ENCODE measurements around the gene ENAH. TPM values are rescaled to one million over a fixed set of nuclear protein-coding genes. Genes with fewer than 3 reads are reported as not detected.

The ENAH gene
- total and polyA plus RNA-seq, 5 donors from 2014 or later, result 0.03 to 0.13 TPM; not detected in 3

DNA sequence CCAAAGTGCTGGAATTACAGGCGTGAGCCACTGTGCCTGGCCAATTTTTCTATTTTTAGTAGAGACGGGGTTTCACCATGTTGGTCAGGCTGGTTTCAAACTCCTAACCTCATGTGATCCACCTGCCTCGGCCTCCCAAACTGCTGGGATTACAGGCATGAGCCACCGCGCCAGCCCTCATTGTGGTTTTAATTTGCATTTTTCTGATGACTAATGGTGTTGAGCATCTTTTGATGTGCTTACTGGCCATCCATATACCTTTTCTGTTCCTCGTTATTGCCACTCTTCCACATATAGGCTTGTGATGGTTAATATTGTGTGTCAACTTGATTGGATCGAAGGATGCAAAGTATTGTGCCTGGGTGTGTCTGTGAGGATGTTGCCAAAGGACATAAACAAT, 17.4 kb upstream of the ENAH start:
- no peak for ATAC-seq (ENCODE audit: low read depth in 2 of 2)
- H3K36me3 Mint-ChIP-seq, result no peaks in the 10 kb centered on the region
- no peak overlapping the region for H3K4me3 Mint-ChIP-seq
- H3K9me3 ChIP-seq (ENCODE audit: control insufficient read depth in 2 of 2, low read length in 2 of 2), result no peaks in the 10 kb centered on the region
- H3K9me3 Mint-ChIP-seq, result peaks cover 0 to 3% (median 0%) of the 10 kb centered on the region in 7 donors
- DNase-seq, result no peak
- H3K36me3 ChIP-seq (ENCODE audit: control insufficient read depth, insufficient read depth, low read length), result no peaks in the 10 kb centered on the region
- H3K4me1 ChIP-seq (ENCODE audit: control insufficient read depth, insufficient read depth, low read length, poor library complexity, severe bottlenecking), result no peaks in the 10 kb centered on the region
- no peaks in the 10 kb centered on the region for H3K4me1 Mint-ChIP-seq
- H3K27me3 ChIP-seq (ENCODE audit: control insufficient read depth, insufficient read depth, low read length), result peaks cover 7% of the 10 kb centered on the region
- H3K27me3 Mint-ChIP-seq, result peaks cover 20% of the 10 kb centered on the region
- H3K4me3 ChIP-seq (ENCODE audit: low read depth, low read length), result no peak overlapping the region
- no peak overlapping the region for H3K27ac Mint-ChIP-seq
- no peak overlapping the region for H3K27ac ChIP-seq (ENCODE audit: insufficient read depth, low read length, poor library complexity, severe bottlenecking)

DNA sequence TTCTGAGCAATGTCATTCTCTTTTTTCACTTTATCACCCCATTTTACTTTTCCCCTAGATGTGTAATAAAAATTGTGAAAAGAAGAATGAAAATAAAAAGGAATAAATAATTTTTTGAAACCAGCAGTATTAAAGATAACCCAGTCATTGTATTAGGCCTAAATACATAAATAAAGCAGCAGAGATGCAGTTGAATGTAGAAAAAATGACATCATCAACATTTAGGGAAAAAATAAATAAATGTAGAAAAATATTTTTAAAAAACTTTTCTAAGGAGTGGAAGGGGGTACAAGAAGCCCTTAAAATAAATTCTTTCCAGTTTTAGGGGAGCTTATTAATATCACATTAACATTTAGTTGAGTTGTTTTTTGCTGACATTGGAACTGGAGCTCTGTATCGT, 15.3 kb upstream of the ENAH start:
- Mint-ChIP-seq H3K27me3 (peaks cover 6% of the 10 kb centered on the region), H3K36me3 (no peaks in the 10 kb centered on the region), H3K27ac (no peak overlapping the region), H3K4me1 (no peaks in the 10 kb centered on the region), H3K4me3 (no peak overlapping the region), H3K9me3 (peaks cover 0 to 4% (median 0%) of the 10 kb centered on the region in 7 donors)
- no peak overlapping the region for H3K4me3 ChIP-seq (ENCODE audit: low read depth, low read length)
- no peaks in the 10 kb centered on the region for H3K9me3 ChIP-seq (ENCODE audit: control insufficient read depth in 2 of 2, low read length in 2 of 2)
- no peaks in the 10 kb centered on the region for H3K4me1 ChIP-seq (ENCODE audit: control insufficient read depth, insufficient read depth, low read length, poor library complexity, severe bottlenecking)
- H3K36me3 ChIP-seq (ENCODE audit: control insufficient read depth, insufficient read depth, low read length), result no peaks in the 10 kb centered on the region
- no peak overlapping the region for H3K27ac ChIP-seq (ENCODE audit: insufficient read depth, low read length, poor library complexity, severe bottlenecking)
- no peak for ATAC-seq (ENCODE audit: low read depth in 2 of 2)
- H3K27me3 ChIP-seq (ENCODE audit: control insufficient read depth, insufficient read depth, low read length), result peaks cover 2% of the 10 kb centered on the region
- no peak for DNase-seq

- Histone ChIP-seq H3K4me1 (ENCODE audit: control insufficient read depth, insufficient read depth, low read length, poor library complexity, severe bottlenecking) (no peaks in the 10 kb centered on the region), H3K36me3 (ENCODE audit: control insufficient read depth, insufficient read depth, low read length) (no peaks in the 10 kb centered on the region), H3K27ac (ENCODE audit: insufficient read depth, low read length, poor library complexity, severe bottlenecking) (no peak overlapping the region), H3K9me3 (ENCODE audit: control insufficient read depth in 2 of 2, low read length in 2 of 2) (no peaks in the 10 kb centered on the region), H3K4me3 (ENCODE audit: low read depth, low read length) (no peak overlapping the region), H3K27me3 (ENCODE audit: control insufficient read depth, insufficient read depth, low read length) (peaks cover 2% of the 10 kb centered on the region)
- no peak for ATAC-seq (ENCODE audit: low read depth in 2 of 2)
- H3K4me1 Mint-ChIP-seq, result no peaks in the 10 kb centered on the region
- peaks cover 6% of the 10 kb centered on the region for H3K27me3 Mint-ChIP-seq
- no peak for DNase-seq
- no peaks in the 10 kb centered on the region for H3K36me3 Mint-ChIP-seq
- peaks cover 0 to 5% (median 0%) of the 10 kb centered on the region in 7 donors for H3K9me3 Mint-ChIP-seq
- no peak overlapping the region for H3K27ac Mint-ChIP-seq
- no peak overlapping the region for H3K4me3 Mint-ChIP-seq
These were observed 14.4 kb upstream of the ENAH start for GRCh38 chr1:225667362-225667761.

- ATAC-seq (ENCODE audit: low read depth in 2 of 2), result no peak
- H3K27me3 Mint-ChIP-seq, result peaks cover 6% of the 10 kb centered on the region
- DNase-seq, result no peak
- Histone ChIP-seq H3K9me3 (ENCODE audit: control insufficient read depth in 2 of 2, low read length in 2 of 2) (no peaks in the 10 kb centered on the region), H3K36me3 (ENCODE audit: control insufficient read depth, insufficient read depth, low read length) (no peaks in the 10 kb centered on the region), H3K4me3 (ENCODE audit: low read depth, low read length) (no peak overlapping the region), H3K4me1 (ENCODE audit: control insufficient read depth, insufficient read depth, low read length, poor library complexity, severe bottlenecking) (no peaks in the 10 kb centered on the region), H3K27me3 (ENCODE audit: control insufficient read depth, insufficient read depth, low read length) (peaks cover under 1% of the 10 kb centered on the region), H3K27ac (ENCODE audit: insufficient read depth, low read length, poor library complexity, severe bottlenecking) (no peak overlapping the region)
- no peaks in the 10 kb centered on the region for H3K4me1 Mint-ChIP-seq
- no peak overlapping the region for H3K27ac Mint-ChIP-seq
- H3K9me3 Mint-ChIP-seq, result peaks cover 0 to 5% (median 0%) of the 10 kb centered on the region in 7 donors
- H3K36me3 Mint-ChIP-seq, result no peaks in the 10 kb centered on the region
- H3K4me3 Mint-ChIP-seq, result no peak overlapping the region
These were observed 13.6 kb upstream of the ENAH start for GRCh38 chr1:225666495-225666894.

DNA sequence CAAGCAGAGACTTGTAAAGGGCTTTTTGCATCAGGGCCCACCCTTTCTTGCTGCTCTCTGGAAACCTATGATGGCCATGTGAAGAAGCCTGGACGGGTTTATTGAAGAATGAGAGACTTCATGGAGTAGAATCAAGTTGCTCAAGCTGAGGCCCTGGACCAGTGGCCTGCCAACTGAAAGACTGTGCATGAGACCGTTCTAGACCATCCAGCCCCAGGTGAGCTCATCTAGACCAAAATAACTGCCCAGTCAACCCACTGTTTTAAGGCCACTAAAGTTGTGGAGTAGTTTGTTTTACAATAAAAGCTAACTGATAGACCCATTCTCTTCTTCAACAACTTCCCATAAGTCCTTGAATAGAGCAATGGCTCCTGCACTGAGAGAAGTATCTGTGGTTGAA, 11.8 kb upstream of the ENAH start:
- no peaks in the 10 kb centered on the region for H3K36me3 ChIP-seq (ENCODE audit: control insufficient read depth, insufficient read depth, low read length)
- H3K27ac ChIP-seq (ENCODE audit: insufficient read depth, low read length, poor library complexity, severe bottlenecking), result no peak overlapping the region
- H3K4me3 ChIP-seq (ENCODE audit: low read depth, low read length), result no peak overlapping the region
- no peaks in the 10 kb centered on the region for H3K9me3 ChIP-seq (ENCODE audit: control insufficient read depth in 2 of 2, low read length in 2 of 2)
- H3K27me3 Mint-ChIP-seq, result peaks cover 6% of the 10 kb centered on the region
- no peak for ATAC-seq (ENCODE audit: low read depth in 2 of 2)
- H3K9me3 Mint-ChIP-seq, result peaks cover 0 to 5% (median 0%) of the 10 kb centered on the region in 7 donors
- no peak for DNase-seq
- no peaks in the 10 kb centered on the region for H3K27me3 ChIP-seq (ENCODE audit: control insufficient read depth, insufficient read depth, low read length)
- no peaks in the 10 kb centered on the region for H3K4me1 Mint-ChIP-seq
- no peak overlapping the region for H3K4me3 Mint-ChIP-seq
- no peak overlapping the region for H3K27ac Mint-ChIP-seq
- H3K36me3 Mint-ChIP-seq, result no peaks in the 10 kb centered on the region
- H3K4me1 ChIP-seq (ENCODE audit: control insufficient read depth, insufficient read depth, low read length, poor library complexity, severe bottlenecking), result no peaks in the 10 kb centered on the region

GRCh38 chr1:225662155-225662554, 9.2 kb upstream of the ENAH start:
- Histone ChIP-seq H3K36me3 (ENCODE audit: control insufficient read depth, insufficient read depth, low read length) (no peaks in the 10 kb centered on the region), H3K27me3 (ENCODE audit: control insufficient read depth, insufficient read depth, low read length) (no peaks in the 10 kb centered on the region), H3K4me3 (ENCODE audit: low read depth, low read length) (no peak overlapping the region), H3K27ac (ENCODE audit: insufficient read depth, low read length, poor library complexity, severe bottlenecking) (no peak overlapping the region), H3K9me3 (ENCODE audit: control insufficient read depth in 2 of 2, low read length in 2 of 2) (no peaks in the 10 kb centered on the region), H3K4me1 (ENCODE audit: control insufficient read depth, insufficient read depth, low read length, poor library complexity, severe bottlenecking) (no peaks in the 10 kb centered on the region)
- no peak overlapping the region for H3K27ac Mint-ChIP-seq
- no peaks in the 10 kb centered on the region for H3K36me3 Mint-ChIP-seq
- no peak overlapping the region for H3K4me3 Mint-ChIP-seq
- H3K27me3 Mint-ChIP-seq, result peaks cover 6% of the 10 kb centered on the region
- peaks cover 0 to 2% (median 0%) of the 10 kb centered on the region in 7 donors for H3K9me3 Mint-ChIP-seq
- DNase-seq (no peak), ATAC-seq (ENCODE audit: low read depth in 2 of 2) (no peak)
- no peaks in the 10 kb centered on the region for H3K4me1 Mint-ChIP-seq

- no peaks in the 10 kb centered on the region for H3K9me3 ChIP-seq (ENCODE audit: control insufficient read depth in 2 of 2, low read length in 2 of 2)
- Mint-ChIP-seq H3K27ac (no peak overlapping the region), H3K4me1 (no peaks in the 10 kb centered on the region), H3K4me3 (no peak overlapping the region), H3K27me3 (peaks cover 9% of the 10 kb centered on the region), H3K36me3 (no peaks in the 10 kb centered on the region), H3K9me3 (peaks cover 0 to 2% (median 0%) of the 10 kb centered on the region in 7 donors)
- no peaks in the 10 kb centered on the region for H3K36me3 ChIP-seq (ENCODE audit: control insufficient read depth, insufficient read depth, low read length)
- H3K4me1 ChIP-seq (ENCODE audit: control insufficient read depth, insufficient read depth, low read length, poor library complexity, severe bottlenecking), result no peaks in the 10 kb centered on the region
- no peak for DNase-seq
- ATAC-seq (ENCODE audit: low read depth in 2 of 2), result no peak
- H3K4me3 ChIP-seq (ENCODE audit: low read depth, low read length), result no peak overlapping the region
- H3K27ac ChIP-seq (ENCODE audit: insufficient read depth, low read length, poor library complexity, severe bottlenecking), result no peak overlapping the region
- H3K27me3 ChIP-seq (ENCODE audit: control insufficient read depth, insufficient read depth, low read length), result peaks cover 4% of the 10 kb centered on the region
These were observed 7.6 kb upstream of the ENAH start for GRCh38 chr1:225660544-225660946.

- peaks cover 7% of the 10 kb centered on the region for H3K4me1 ChIP-seq (ENCODE audit: control insufficient read depth, insufficient read depth, low read length, poor library complexity, severe bottlenecking)
- peaks cover 30% of the 10 kb centered on the region for H3K27me3 Mint-ChIP-seq
- ATAC-seq (ENCODE audit: low read depth in 2 of 2) (no peak), DNase-seq (no peak)
- peaks cover 0 to 4% (median 0%) of the 10 kb centered on the region in 7 donors for H3K9me3 Mint-ChIP-seq
- H3K27me3 ChIP-seq (ENCODE audit: control insufficient read depth, insufficient read depth, low read length), result peaks cover 9% of the 10 kb centered on the region
- H3K36me3 ChIP-seq (ENCODE audit: control insufficient read depth, insufficient read depth, low read length), result no peaks in the 10 kb centered on the region
- no peak overlapping the region for H3K27ac Mint-ChIP-seq
- no peaks in the 10 kb centered on the region for H3K9me3 ChIP-seq (ENCODE audit: control insufficient read depth in 2 of 2, low read length in 2 of 2)
- H3K27ac ChIP-seq (ENCODE audit: insufficient read depth, low read length, poor library complexity, severe bottlenecking), result no peak overlapping the region
- peaks cover 0 to 11% (median 4%) of the 10 kb centered on the region in 4 donors for H3K4me1 Mint-ChIP-seq
- no peak overlapping the region for H3K4me3 Mint-ChIP-seq
- no peak overlapping the region for H3K4me3 ChIP-seq (ENCODE audit: low read depth, low read length)
- H3K36me3 Mint-ChIP-seq, result no peaks in the 10 kb centered on the region
These were observed 5.1 kb upstream of the ENAH start for GRCh38 chr1:225658041-225658440.

Data from CD4-positive, CD25-positive, alpha-beta regulatory T cell (primary cell).